Mesendoderm (in vitro differentiated cells): ENCODE data around the gene LDLRAD4.

Experiments
- DNase-seq: peaks from one replicate; pipeline ENCODE4 v3.0.0; 2013
- H2AK5ac ChIP-seq: 2 replicates; pipeline ENCODE4 v1.6.1; 2013; ENCODE audit warnings: low read length, inconsistent platforms
- H2BK120ac ChIP-seq: 2 replicates; pipeline ENCODE4 v1.6.1; 2013; ENCODE audit warnings: low read depth, mild to moderate bottlenecking, low read length, moderate library complexity, mixed read lengths
- H2BK15ac ChIP-seq: replicated peaks from 2 replicates; pipeline ENCODE4 v1.6.1; 2013; ENCODE audit warnings: low read depth, mild to moderate bottlenecking, moderate library complexity
- H2BK5ac ChIP-seq: 2 replicates; pipeline ENCODE4 v1.6.1; 2013; ENCODE audit warnings: low read length, inconsistent platforms
- H3K18ac ChIP-seq: 2 replicates; pipeline ENCODE4 v1.6.1; 2013; ENCODE audit warnings: mild to moderate bottlenecking, low read length, mixed read lengths
- H3K23ac ChIP-seq: one replicate; pipeline ENCODE4 v1.6.1; 2013; ENCODE audit warnings: low read length
- H3K27ac ChIP-seq: 2 replicates; pipeline ENCODE4 v1.5.1; 2013; ENCODE audit warnings: low read depth, mild to moderate bottlenecking, inconsistent platforms, low read length, moderate library complexity
- H3K27me3 ChIP-seq: 2 replicates; pipeline ENCODE4 v1.6.1; 2013; ENCODE audit warnings: low read length, control low read depth, mild to moderate bottlenecking, inconsistent platforms; ENCODE audit not compliant: insufficient read depth, poor library complexity
- H3K36me3 ChIP-seq: 2 replicates; pipeline ENCODE4 v1.6.1; 2013; ENCODE audit warnings: low read length, inconsistent platforms; ENCODE audit not compliant: control insufficient read depth, insufficient read depth
- H3K4ac ChIP-seq: one replicate; pipeline ENCODE4 v1.6.1; 2013; ENCODE audit warnings: low read depth, mild to moderate bottlenecking, low read length, moderate library complexity
- H3K4me1 ChIP-seq: 2 replicates; pipeline ENCODE4 v1.6.1; 2013; ENCODE audit warnings: low read depth, low read length, inconsistent platforms; ENCODE audit not compliant: control insufficient read depth
- H3K4me2 ChIP-seq: 2 replicates; pipeline ENCODE4 v1.6.1; 2013; ENCODE audit warnings: low read length
- H3K4me3 ChIP-seq: 2 replicates; pipeline ENCODE4 v1.5.1; 2013; ENCODE audit warnings: mild to moderate bottlenecking, low read length
- H3K56ac ChIP-seq: one replicate; pipeline ENCODE4 v1.6.1; 2013; ENCODE audit warnings: low read length
- H3K79me1 ChIP-seq: 2 replicates; pipeline ENCODE4 v1.6.1; 2013; ENCODE audit warnings: low read length, inconsistent platforms
- H3K79me2 ChIP-seq: 2 replicates; pipeline ENCODE4 v1.6.1; 2013; ENCODE audit warnings: mild to moderate bottlenecking, low read length; ENCODE audit not compliant: control insufficient read depth, insufficient read depth
- H3K9ac ChIP-seq: 2 replicates; pipeline ENCODE4 v1.6.1; 2013; ENCODE audit warnings: low read length, inconsistent platforms
- H4K5ac ChIP-seq: one replicate; pipeline ENCODE4 v1.6.1; 2013; ENCODE audit warnings: low read length
- H4K8ac ChIP-seq: one replicate; pipeline ENCODE4 v1.6.1; 2013; ENCODE audit warnings: low read depth, mild to moderate bottlenecking, control low read depth, low read length, moderate library complexity
- WGBS: extraction: QIAGEN DNeasy Blood & Tissue Kit; methylation state at CpG from one replicate; pipeline ENCODE4 v1.1.7; 2013; ENCODE audit warnings: low lambda C conversion rate, missing lambda C conversion rate; ENCODE audit not compliant: insufficient coverage; ENCODE audit errors: extremely low coverage; 5-methylcytosine and 5-hydroxymethylcytosine counted together

The LDLRAD4 gene

DNA sequence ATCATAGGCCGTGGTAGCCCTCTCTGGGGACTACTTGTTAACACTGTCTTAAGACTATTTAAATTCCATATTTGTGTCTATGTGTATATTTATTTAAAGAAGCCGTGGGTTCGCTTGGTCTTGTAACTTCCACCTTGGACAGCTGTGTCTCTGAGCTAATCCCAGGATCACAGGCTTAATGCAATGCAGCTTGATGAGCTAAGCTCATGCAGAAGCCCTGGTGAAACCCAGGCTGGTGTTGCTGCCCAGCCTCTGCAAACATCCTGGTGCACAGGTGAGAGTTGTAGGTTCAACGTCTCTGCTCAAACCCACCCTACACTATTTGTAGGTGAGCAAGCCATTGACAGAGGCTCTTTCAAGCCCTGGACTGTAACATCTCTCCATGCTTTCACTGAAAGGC, 296.0 kb downstream of the LDLRAD4 start:
- Histone ChIP-seq H2BK5ac (no peak overlapping the region), H2BK15ac (no peak overlapping the region), H4K8ac (no peak overlapping the region), H3K23ac (no peak overlapping the region), H3K27ac (no peak overlapping the region), H3K18ac (no peak overlapping the region), H3K4me2 (no peak overlapping the region), H3K4ac (no peak overlapping the region), H3K79me2 (no peaks in the 10 kb centered on the region), H2AK5ac (no peak overlapping the region), H3K9ac (no peak overlapping the region), H3K4me3 (no peak overlapping the region), H3K4me1 (no peaks in the 10 kb centered on the region), H2BK120ac (no peak overlapping the region), H3K79me1 (no peaks in the 10 kb centered on the region), H4K5ac (no peak overlapping the region), H3K36me3 (no peaks in the 10 kb centered on the region), H3K56ac (no peak overlapping the region), H3K27me3 (no peaks in the 10 kb centered on the region)
- DNase-seq: no peak
- no CpG with 5 or more reads among the region's 4 CpGs for WGBS

DNA sequence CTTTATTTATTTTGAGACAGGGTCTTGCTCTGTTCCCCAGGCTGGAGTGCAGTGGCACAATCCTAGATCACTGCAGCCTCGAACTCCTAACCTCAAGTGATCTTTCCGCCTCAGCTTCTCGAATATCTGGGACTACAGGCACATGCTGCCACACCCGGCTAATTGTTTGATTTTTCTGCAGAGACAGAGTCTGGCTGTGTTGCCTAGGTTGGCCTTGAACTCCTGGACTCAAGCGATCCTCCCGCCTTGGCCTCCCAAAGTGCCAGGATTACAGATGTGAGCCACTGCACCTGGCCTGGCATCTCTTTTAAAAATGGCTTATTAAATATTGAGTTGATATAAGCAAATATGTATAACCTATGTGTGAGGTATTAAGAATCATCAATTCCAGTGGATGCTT, 298.3 kb downstream of the LDLRAD4 start:
- H3K4me3 ChIP-seq: no peak overlapping the region
- H3K18ac ChIP-seq: no peak overlapping the region

GRCh38 chr18:13517369-13517768, 298.8 kb downstream of the LDLRAD4 start:
- no peaks in the 10 kb centered on the region for H3K79me2 ChIP-seq
- H3K4me1 ChIP-seq: no peaks in the 10 kb centered on the region
- H3K18ac ChIP-seq: no peak overlapping the region
- H3K27me3 ChIP-seq: no peaks in the 10 kb centered on the region
- WGBS: no CpG with 5 or more reads among the region's 7 CpGs
- no peak overlapping the region for H2AK5ac ChIP-seq
- no peak overlapping the region for H3K9ac ChIP-seq
- no peak overlapping the region for H4K8ac ChIP-seq
- no peak overlapping the region for H3K4ac ChIP-seq
- no peak overlapping the region for H2BK120ac ChIP-seq
- DNase-seq: no peak
- H4K5ac ChIP-seq: no peak overlapping the region
- no peak overlapping the region for H3K4me2 ChIP-seq
- no peak overlapping the region for H3K56ac ChIP-seq
- no peak overlapping the region for H2BK15ac ChIP-seq
- H3K27ac ChIP-seq: no peak overlapping the region
- no peaks in the 10 kb centered on the region for H3K79me1 ChIP-seq
- H3K23ac ChIP-seq: no peak overlapping the region
- H2BK5ac ChIP-seq: no peak overlapping the region
- no peak overlapping the region for H3K4me3 ChIP-seq
- H3K36me3 ChIP-seq: no peaks in the 10 kb centered on the region

More for the DNA sequence above, 298.3 kb downstream of the LDLRAD4 start:
- Histone ChIP-seq H3K4ac (no peak overlapping the region), H3K4me2 (no peak overlapping the region), H4K8ac (no peak overlapping the region), H3K79me2 (no peaks in the 10 kb centered on the region), H3K27ac (no peak overlapping the region), H2BK120ac (no peak overlapping the region), H2BK5ac (no peak overlapping the region), H3K56ac (no peak overlapping the region), H3K79me1 (no peaks in the 10 kb centered on the region), H2AK5ac (no peak overlapping the region), H3K23ac (no peak overlapping the region), H3K27me3 (no peaks in the 10 kb centered on the region), H4K5ac (no peak overlapping the region), H3K4me1 (no peaks in the 10 kb centered on the region), H3K36me3 (no peaks in the 10 kb centered on the region), H3K9ac (no peak overlapping the region), H2BK15ac (no peak overlapping the region)
- no CpG with 5 or more reads among the region's 6 CpGs for WGBS
- DNase-seq: no peak

DNA sequence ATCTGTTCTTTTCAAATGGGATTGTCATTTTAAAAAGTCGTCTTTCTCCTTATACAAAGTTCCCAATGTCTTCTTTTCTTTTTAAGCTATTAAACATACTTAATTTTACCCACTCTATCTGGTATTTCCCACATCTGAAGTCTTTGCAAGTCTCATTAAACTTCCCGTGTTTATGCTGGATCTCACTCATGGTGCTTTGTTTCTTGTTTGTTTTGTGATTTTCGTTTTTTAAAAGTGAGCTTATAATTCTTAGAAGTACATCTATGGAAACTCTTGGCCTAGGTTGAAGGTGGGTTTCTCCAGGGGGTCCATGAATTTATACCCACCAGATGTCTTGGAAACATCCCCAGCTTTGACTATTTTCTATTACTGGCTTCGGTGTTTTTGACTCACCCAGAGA, 299.8 kb downstream of the LDLRAD4 start:
- Histone ChIP-seq H3K4me2 (no peak overlapping the region), H3K18ac (no peak overlapping the region), H3K23ac (no peak overlapping the region), H4K8ac (no peak overlapping the region), H3K27ac (no peak overlapping the region), H3K4me1 (no peaks in the 10 kb centered on the region), H2BK5ac (no peak overlapping the region), H3K9ac (no peak overlapping the region), H2BK15ac (no peak overlapping the region), H2AK5ac (no peak overlapping the region), H2BK120ac (no peak overlapping the region), H3K4me3 (no peak overlapping the region), H3K27me3 (no peaks in the 10 kb centered on the region), H3K36me3 (no peaks in the 10 kb centered on the region), H3K4ac (no peak overlapping the region), H3K79me2 (no peaks in the 10 kb centered on the region), H3K79me1 (no peaks in the 10 kb centered on the region), H3K56ac (no peak overlapping the region), H4K5ac (no peak overlapping the region)
- DNase-seq: no peak
- no CpG with 5 or more reads among the region's 4 CpGs for WGBS

GRCh38 chr18:13520306-13520705, 301.7 kb downstream of the LDLRAD4 start:
- no peaks in the 10 kb centered on the region for H3K4me1 ChIP-seq
- H2AK5ac ChIP-seq: no peak overlapping the region
- no peak overlapping the region for H3K23ac ChIP-seq
- H3K27me3 ChIP-seq: no peaks in the 10 kb centered on the region
- no peak overlapping the region for H3K18ac ChIP-seq
- H3K79me2 ChIP-seq: no peaks in the 10 kb centered on the region
- no peak overlapping the region for H4K5ac ChIP-seq
- H3K56ac ChIP-seq: no peak overlapping the region
- H3K4me3 ChIP-seq: no peak overlapping the region
- H3K27ac ChIP-seq: no peak overlapping the region
- no peak overlapping the region for H3K4ac ChIP-seq
- H3K4me2 ChIP-seq: no peak overlapping the region
- no CpG with 5 or more reads among the region's 6 CpGs for WGBS
- H2BK120ac ChIP-seq: no peak overlapping the region
- no peak overlapping the region for H2BK15ac ChIP-seq
- no peak overlapping the region for H2BK5ac ChIP-seq
- H3K9ac ChIP-seq: no peak overlapping the region
- no peaks in the 10 kb centered on the region for H3K79me1 ChIP-seq
- H4K8ac ChIP-seq: no peak overlapping the region
- no peaks in the 10 kb centered on the region for H3K36me3 ChIP-seq
- no peak for DNase-seq

DNA sequence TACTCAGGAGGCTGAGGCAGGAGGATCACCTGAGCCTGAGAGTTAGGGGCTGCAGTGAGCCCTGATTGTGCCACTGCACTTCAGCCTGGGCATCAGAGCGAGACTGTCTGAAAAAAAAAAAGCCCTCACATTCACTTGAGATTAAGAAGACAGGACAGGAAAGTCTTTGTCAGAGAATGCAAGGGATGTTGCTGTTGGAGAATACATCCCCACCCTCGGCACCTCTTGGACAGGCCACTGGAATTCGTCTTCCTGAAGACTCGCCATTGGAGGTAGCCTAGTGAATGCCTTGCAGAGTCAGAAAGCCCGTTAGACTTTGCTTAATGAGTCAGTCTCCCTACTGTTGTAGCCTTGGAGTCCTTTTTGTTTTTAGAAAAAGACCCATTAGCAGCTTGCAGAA, 302.2 kb downstream of the LDLRAD4 start:
- Histone ChIP-seq H2BK5ac (no peak overlapping the region), H3K18ac (no peak overlapping the region), H3K79me2 (no peaks in the 10 kb centered on the region), H4K8ac (no peak overlapping the region), H3K27me3 (no peaks in the 10 kb centered on the region), H3K4me3 (no peak overlapping the region), H3K79me1 (no peaks in the 10 kb centered on the region), H3K4ac (no peak overlapping the region), H2BK15ac (no peak overlapping the region), H3K36me3 (no peaks in the 10 kb centered on the region), H3K4me1 (no peaks in the 10 kb centered on the region), H3K23ac (no peak overlapping the region), H3K27ac (no peak overlapping the region), H4K5ac (no peak overlapping the region), H3K4me2 (no peak overlapping the region), H2AK5ac (no peak overlapping the region), H2BK120ac (no peak overlapping the region), H3K56ac (no peak overlapping the region), H3K9ac (no peak overlapping the region)
- no CpG with 5 or more reads among the region's 5 CpGs for WGBS
- no peak for DNase-seq
